ENCODE data around the gene MRPL50. TPM values are rescaled to one million over a fixed set of nuclear protein-coding genes. Genes with fewer than 3 reads are reported as not detected.

Gene MRPL50
- total and polyA plus RNA-seq, 9 donors, result 13.8 to 16.9 (median 15.7) TPM

GRCh38 chr9:101437806-101438232 is 39.4 kb upstream of the MRPL50 start:
- no peaks in the 10 kb centered on the region for H3K4me1 ChIP-seq (ENCODE audit: control insufficient read depth, insufficient read depth, low read length)
- no peaks in the 10 kb centered on the region for H3K36me3 ChIP-seq (ENCODE audit: control insufficient read depth, insufficient read depth, low read length)
- no peak overlapping the region for H3K4me3 ChIP-seq (ENCODE audit: low read length)
- no peak for DNase-seq
- H3K27ac ChIP-seq (ENCODE audit: low read length), result no peak overlapping the region
- no peaks in the 10 kb centered on the region for H3K9me3 ChIP-seq (replicated peaks; ENCODE audit: control insufficient read depth, low read depth, low read length)
- no peaks in the 10 kb centered on the region for H3K27me3 ChIP-seq (ENCODE audit: control insufficient read depth, insufficient read depth, low read length)
- 37% methylated on average over 2 of the region's 2 CpGs for WGBS (ENCODE audit: insufficient coverage)

- no peaks in the 10 kb centered on the region for H3K9me3 ChIP-seq (replicated peaks; ENCODE audit: control insufficient read depth, low read depth, low read length)
- no peaks in the 10 kb centered on the region for H3K27me3 ChIP-seq (ENCODE audit: control insufficient read depth, insufficient read depth, low read length)
- no peak for DNase-seq
- no peak within 1 kb of the TSS for H3K4me3 ChIP-seq (ENCODE audit: low read length)
- H3K36me3 ChIP-seq (ENCODE audit: control insufficient read depth, insufficient read depth, low read length), result no peaks in the 10 kb centered on the region
- no peaks in the 10 kb centered on the region for H3K4me1 ChIP-seq (ENCODE audit: control insufficient read depth, insufficient read depth, low read length)
- no CpG with 5 or more reads among the region's 2 CpGs for WGBS (ENCODE audit: insufficient coverage)
- H3K27ac ChIP-seq (ENCODE audit: low read length), result no peak within 1 kb of the TSS
These were observed 37.2 kb upstream of the MRPL50 start, which contains the start of gene ALDOB for GRCh38 chr9:101435601-101436079. Gene ALDOB, minus strand, starts transcription at chr9:101435774. Its CDS starts 4,887 bp downstream, at chr9:101430887.

GRCh38 chr9:101434998-101435397 is 36.6 kb upstream of the MRPL50 start:
- Histone ChIP-seq H3K4me3 (ENCODE audit: low read length) (no peak overlapping the region), H3K27ac (ENCODE audit: low read length) (no peak overlapping the region), H3K9me3 (replicated peaks; ENCODE audit: control insufficient read depth, low read depth, low read length) (no peaks in the 10 kb centered on the region), H3K27me3 (ENCODE audit: control insufficient read depth, insufficient read depth, low read length) (no peaks in the 10 kb centered on the region), H3K4me1 (ENCODE audit: control insufficient read depth, insufficient read depth, low read length) (no peaks in the 10 kb centered on the region), H3K36me3 (ENCODE audit: control insufficient read depth, insufficient read depth, low read length) (no peaks in the 10 kb centered on the region)
- no CpG with 5 or more reads among the region's 3 CpGs for WGBS (ENCODE audit: insufficient coverage)
- no peak for DNase-seq

- H3K4me1 ChIP-seq (ENCODE audit: control insufficient read depth, insufficient read depth, low read length), result no peaks in the 10 kb centered on the region
These were observed 34.8 kb upstream of the MRPL50 start for GRCh38 chr9:101433229-101433628.

GRCh38 chr9:101432740-101433139 is 34.3 kb upstream of the MRPL50 start:
- Histone ChIP-seq H3K9me3 (replicated peaks; ENCODE audit: control insufficient read depth, low read depth, low read length) (no peaks in the 10 kb centered on the region), H3K27ac (ENCODE audit: low read length) (no peak overlapping the region), H3K4me3 (ENCODE audit: low read length) (no peak overlapping the region), H3K4me1 (ENCODE audit: control insufficient read depth, insufficient read depth, low read length) (no peaks in the 10 kb centered on the region), H3K27me3 (ENCODE audit: control insufficient read depth, insufficient read depth, low read length) (no peaks in the 10 kb centered on the region), H3K36me3 (ENCODE audit: control insufficient read depth, insufficient read depth, low read length) (no peaks in the 10 kb centered on the region)
- WGBS (ENCODE audit: insufficient coverage), result no CpG with 5 or more reads among the region's 1 CpG
- no peak for DNase-seq

More at GRCh38 chr9:101433229-101433628, 34.8 kb upstream of the MRPL50 start:
- no peaks in the 10 kb centered on the region for H3K9me3 ChIP-seq (replicated peaks; ENCODE audit: control insufficient read depth, low read depth, low read length)
- H3K27ac ChIP-seq (ENCODE audit: low read length), result no peak overlapping the region
- no peaks in the 10 kb centered on the region for H3K36me3 ChIP-seq (ENCODE audit: control insufficient read depth, insufficient read depth, low read length)
- WGBS (ENCODE audit: insufficient coverage), result no CpG with 5 or more reads among the region's 3 CpGs
- no peak overlapping the region for H3K4me3 ChIP-seq (ENCODE audit: low read length)
- H3K27me3 ChIP-seq (ENCODE audit: control insufficient read depth, insufficient read depth, low read length), result no peaks in the 10 kb centered on the region
- no peak for DNase-seq

- Histone ChIP-seq H3K27me3 (ENCODE audit: control insufficient read depth, insufficient read depth, low read length) (no peaks in the 10 kb centered on the region), H3K4me3 (ENCODE audit: low read length) (no peak overlapping the region), H3K9me3 (replicated peaks; ENCODE audit: control insufficient read depth, low read depth, low read length) (no peaks in the 10 kb centered on the region), H3K36me3 (ENCODE audit: control insufficient read depth, insufficient read depth, low read length) (no peaks in the 10 kb centered on the region), H3K4me1 (ENCODE audit: control insufficient read depth, insufficient read depth, low read length) (no peaks in the 10 kb centered on the region), H3K27ac (ENCODE audit: low read length) (no peak overlapping the region)
- DNase-seq, result no peak
These were observed 33.8 kb upstream of the MRPL50 start for GRCh38 chr9:101432171-101432570.

- H3K36me3 ChIP-seq (ENCODE audit: control insufficient read depth, insufficient read depth, low read length), result no peaks in the 10 kb centered on the region
- no peak overlapping the region for H3K27ac ChIP-seq (ENCODE audit: low read length)
- DNase-seq, result no peak
- H3K4me1 ChIP-seq (ENCODE audit: control insufficient read depth, insufficient read depth, low read length), result no peaks in the 10 kb centered on the region
- no peaks in the 10 kb centered on the region for H3K27me3 ChIP-seq (ENCODE audit: control insufficient read depth, insufficient read depth, low read length)
- WGBS (ENCODE audit: insufficient coverage), result 100% methylated on average over 1 of the region's 7 CpGs
- no peak overlapping the region for H3K4me3 ChIP-seq (ENCODE audit: low read length)
- H3K9me3 ChIP-seq (replicated peaks; ENCODE audit: control insufficient read depth, low read depth, low read length), result no peaks in the 10 kb centered on the region
These were observed 31.3 kb upstream of the MRPL50 start for GRCh38 chr9:101429736-101430135.

GRCh38 chr9:101428909-101429308 is 30.5 kb upstream of the MRPL50 start:
- Histone ChIP-seq H3K36me3 (ENCODE audit: control insufficient read depth, insufficient read depth, low read length) (no peaks in the 10 kb centered on the region), H3K4me1 (ENCODE audit: control insufficient read depth, insufficient read depth, low read length) (no peaks in the 10 kb centered on the region), H3K27ac (ENCODE audit: low read length) (no peak overlapping the region), H3K9me3 (replicated peaks; ENCODE audit: control insufficient read depth, low read depth, low read length) (no peaks in the 10 kb centered on the region), H3K27me3 (ENCODE audit: control insufficient read depth, insufficient read depth, low read length) (no peaks in the 10 kb centered on the region), H3K4me3 (ENCODE audit: low read length) (no peak overlapping the region)
- no peak for DNase-seq
- WGBS (ENCODE audit: insufficient coverage), result no CpG with 5 or more reads among the region's 3 CpGs

- no peaks in the 10 kb centered on the region for H3K36me3 ChIP-seq (ENCODE audit: control insufficient read depth, insufficient read depth, low read length)
- no peaks in the 10 kb centered on the region for H3K27me3 ChIP-seq (ENCODE audit: control insufficient read depth, insufficient read depth, low read length)
- no peaks in the 10 kb centered on the region for H3K4me1 ChIP-seq (ENCODE audit: control insufficient read depth, insufficient read depth, low read length)
- H3K4me3 ChIP-seq (ENCODE audit: low read length), result no peak overlapping the region
- H3K9me3 ChIP-seq (replicated peaks; ENCODE audit: control insufficient read depth, low read depth, low read length), result no peaks in the 10 kb centered on the region
- no peak overlapping the region for H3K27ac ChIP-seq (ENCODE audit: low read length)
- no peak for DNase-seq
- WGBS (ENCODE audit: insufficient coverage), result no CpG with 5 or more reads among the region's 3 CpGs
These were observed 29.7 kb upstream of the MRPL50 start for GRCh38 chr9:101427957-101428655.

- H3K9me3 ChIP-seq (replicated peaks; ENCODE audit: control insufficient read depth, low read depth, low read length), result no peaks in the 10 kb centered on the region
- DNase-seq, result no peak
- WGBS (ENCODE audit: insufficient coverage), result 85% methylated on average over 6 of the region's 8 CpGs
- no peak overlapping the region for H3K4me3 ChIP-seq (ENCODE audit: low read length)
- no peaks in the 10 kb centered on the region for H3K4me1 ChIP-seq (ENCODE audit: control insufficient read depth, insufficient read depth, low read length)
- no peaks in the 10 kb centered on the region for H3K27me3 ChIP-seq (ENCODE audit: control insufficient read depth, insufficient read depth, low read length)
- no peaks in the 10 kb centered on the region for H3K36me3 ChIP-seq (ENCODE audit: control insufficient read depth, insufficient read depth, low read length)
- H3K27ac ChIP-seq (ENCODE audit: low read length), result no peak overlapping the region
These were observed 28.9 kb upstream of the MRPL50 start for GRCh38 chr9:101427358-101427757.
